ENCODE results near the gene TRPM1.

TRPM1 gene

GRCh38 chr15:31069360-31070000 is 32.0 kb downstream of the TRPM1 start:
- peak in 1 of 2 donors; percentile 35 for DNase-seq (ENCODE audit: low read depth in 2 of 2)
- H3K4me3 ChIP-seq (replicated peaks in 1 of 2; ENCODE audit: low read depth in 2 of 2, low read length in 2 of 2): no peak overlapping the region
- TF ChIP-seq CTCF (IDR thresholded peaks at IDR 0.05; ENCODE audit: low read depth, low read length): no peak

- H3K4me3 ChIP-seq (replicated peaks in 1 of 2; ENCODE audit: low read depth in 2 of 2, low read length in 2 of 2): no peak overlapping the region
- TF ChIP-seq CTCF (IDR thresholded peaks at IDR 0.05; ENCODE audit: low read depth, low read length): no peak
- no peak for DNase-seq (ENCODE audit: low read depth in 2 of 2)
Observed at GRCh38 chr15:31067890-31068603, 33.5 kb downstream of the TRPM1 start.

- TF ChIP-seq CTCF (IDR thresholded peaks at IDR 0.05; ENCODE audit: low read depth, low read length): no peak
- no peak for DNase-seq (ENCODE audit: low read depth in 2 of 2)
- H3K4me3 ChIP-seq (replicated peaks in 1 of 2; ENCODE audit: low read depth in 2 of 2, low read length in 2 of 2): no peak overlapping the region
Observed at GRCh38 chr15:31065824-31066223, 35.7 kb downstream of the TRPM1 start.

DNA sequence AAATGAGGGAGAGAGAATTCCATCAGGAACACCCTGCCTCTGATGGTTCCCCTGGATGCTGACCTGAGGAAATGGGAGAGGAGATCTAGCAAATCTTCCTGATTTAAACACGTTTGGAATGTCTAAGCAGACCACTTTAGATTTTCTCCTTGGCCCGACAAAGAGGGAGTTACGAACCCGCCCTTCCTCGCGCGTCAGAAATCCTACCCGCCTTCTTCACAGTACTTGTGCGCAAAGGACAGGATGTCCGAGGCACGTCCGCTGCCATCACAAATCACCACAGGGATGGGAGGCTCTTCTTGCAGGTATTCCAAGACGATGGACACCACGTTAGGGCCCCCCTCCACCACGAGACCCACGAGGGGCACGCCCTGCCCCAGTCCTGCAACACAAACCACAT is 38.6 kb downstream of the TRPM1 start:
- no peak overlapping the region for H3K4me3 ChIP-seq (replicated peaks in 1 of 2; ENCODE audit: low read depth in 2 of 2, low read length in 2 of 2)
- TF ChIP-seq CTCF (IDR thresholded peaks at IDR 0.05; ENCODE audit: low read depth, low read length): no peak
- DNase-seq (ENCODE audit: low read depth in 2 of 2): no peak

DNA sequence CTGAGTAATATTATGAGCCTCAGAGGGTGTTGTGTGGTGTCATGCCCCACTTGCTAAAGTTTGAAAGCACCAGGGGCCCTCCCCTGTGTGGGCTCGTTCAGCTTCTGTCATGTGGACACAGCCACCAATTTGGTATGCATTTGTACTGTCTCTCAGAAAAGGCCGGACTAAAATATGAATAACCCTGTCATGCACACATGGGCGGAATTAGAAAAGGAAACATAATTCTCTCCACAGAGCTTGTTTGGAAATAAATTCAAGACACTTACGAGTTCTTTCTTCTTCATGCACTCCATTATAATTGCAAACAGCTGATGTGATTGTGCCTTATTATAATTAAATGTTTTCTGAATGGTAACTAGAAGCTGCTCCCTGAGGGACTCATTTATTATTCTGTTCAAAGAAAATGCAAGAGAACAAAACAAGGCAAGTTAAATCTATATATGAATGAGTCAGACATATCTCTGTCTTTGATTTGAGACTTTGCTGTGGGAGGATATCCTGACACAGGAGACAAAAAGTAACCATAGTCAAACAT is 39.1 kb downstream of the TRPM1 start:
- no peak overlapping the region for H3K4me3 ChIP-seq (replicated peaks in 1 of 2; ENCODE audit: low read depth in 2 of 2, low read length in 2 of 2)
- no peak for DNase-seq (ENCODE audit: low read depth in 2 of 2)
- no peak for TF ChIP-seq CTCF (IDR thresholded peaks at IDR 0.05; ENCODE audit: low read depth, low read length)

GRCh38 chr15:31060429-31061140 is 40.9 kb downstream of the TRPM1 start:
- no peak for TF ChIP-seq CTCF (IDR thresholded peaks at IDR 0.05; ENCODE audit: low read depth, low read length)
- H3K4me3 ChIP-seq (replicated peaks in 1 of 2; ENCODE audit: low read depth in 2 of 2, low read length in 2 of 2): no peak overlapping the region
- no peak for DNase-seq (ENCODE audit: low read depth in 2 of 2)
